Frontal cortex (tissue), 4 donors: ENCODE measurements around the gene TAB3. TPM values are rescaled to one million over a fixed set of nuclear protein-coding genes. Genes with fewer than 3 reads are reported as not detected.
A peak's percentile ranks its signal among the peaks of the same experiment; 100 is the strongest.

Experiments used
- DNase-seq, 2 donors: peaks; one replicate each; pipeline ENCODE4 v3.0.0; 2012; ENCODE audit warnings: low spot score in 2 of 2
- FAIRE-seq: peaks from 2 replicates; lab custom pipeline; 2012; peaks lifted over from hg19 to GRCh38; lab: Jason Lieb, UNC
- total RNA-seq: library from RNA; depleted of rRNA; stranded (reverse); fragments of >200 nt; gene quantifications from one replicate; pipeline ENCODE4 v1.2.3, GENCODE V29; 2014
- donor health status: control.
- donor health status: control.
- donor health status: control.

The TAB3 gene, protein sequence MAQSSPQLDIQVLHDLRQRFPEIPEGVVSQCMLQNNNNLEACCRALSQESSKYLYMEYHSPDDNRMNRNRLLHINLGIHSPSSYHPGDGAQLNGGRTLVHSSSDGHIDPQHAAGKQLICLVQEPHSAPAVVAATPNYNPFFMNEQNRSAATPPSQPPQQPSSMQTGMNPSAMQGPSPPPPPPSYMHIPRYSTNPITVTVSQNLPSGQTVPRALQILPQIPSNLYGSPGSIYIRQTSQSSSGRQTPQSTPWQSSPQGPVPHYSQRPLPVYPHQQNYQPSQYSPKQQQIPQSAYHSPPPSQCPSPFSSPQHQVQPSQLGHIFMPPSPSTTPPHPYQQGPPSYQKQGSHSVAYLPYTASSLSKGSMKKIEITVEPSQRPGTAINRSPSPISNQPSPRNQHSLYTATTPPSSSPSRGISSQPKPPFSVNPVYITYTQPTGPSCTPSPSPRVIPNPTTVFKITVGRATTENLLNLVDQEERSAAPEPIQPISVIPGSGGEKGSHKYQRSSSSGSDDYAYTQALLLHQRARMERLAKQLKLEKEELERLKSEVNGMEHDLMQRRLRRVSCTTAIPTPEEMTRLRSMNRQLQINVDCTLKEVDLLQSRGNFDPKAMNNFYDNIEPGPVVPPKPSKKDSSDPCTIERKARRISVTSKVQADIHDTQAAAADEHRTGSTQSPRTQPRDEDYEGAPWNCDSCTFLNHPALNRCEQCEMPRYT
- total RNA-seq: 17.1 TPM

DNA sequence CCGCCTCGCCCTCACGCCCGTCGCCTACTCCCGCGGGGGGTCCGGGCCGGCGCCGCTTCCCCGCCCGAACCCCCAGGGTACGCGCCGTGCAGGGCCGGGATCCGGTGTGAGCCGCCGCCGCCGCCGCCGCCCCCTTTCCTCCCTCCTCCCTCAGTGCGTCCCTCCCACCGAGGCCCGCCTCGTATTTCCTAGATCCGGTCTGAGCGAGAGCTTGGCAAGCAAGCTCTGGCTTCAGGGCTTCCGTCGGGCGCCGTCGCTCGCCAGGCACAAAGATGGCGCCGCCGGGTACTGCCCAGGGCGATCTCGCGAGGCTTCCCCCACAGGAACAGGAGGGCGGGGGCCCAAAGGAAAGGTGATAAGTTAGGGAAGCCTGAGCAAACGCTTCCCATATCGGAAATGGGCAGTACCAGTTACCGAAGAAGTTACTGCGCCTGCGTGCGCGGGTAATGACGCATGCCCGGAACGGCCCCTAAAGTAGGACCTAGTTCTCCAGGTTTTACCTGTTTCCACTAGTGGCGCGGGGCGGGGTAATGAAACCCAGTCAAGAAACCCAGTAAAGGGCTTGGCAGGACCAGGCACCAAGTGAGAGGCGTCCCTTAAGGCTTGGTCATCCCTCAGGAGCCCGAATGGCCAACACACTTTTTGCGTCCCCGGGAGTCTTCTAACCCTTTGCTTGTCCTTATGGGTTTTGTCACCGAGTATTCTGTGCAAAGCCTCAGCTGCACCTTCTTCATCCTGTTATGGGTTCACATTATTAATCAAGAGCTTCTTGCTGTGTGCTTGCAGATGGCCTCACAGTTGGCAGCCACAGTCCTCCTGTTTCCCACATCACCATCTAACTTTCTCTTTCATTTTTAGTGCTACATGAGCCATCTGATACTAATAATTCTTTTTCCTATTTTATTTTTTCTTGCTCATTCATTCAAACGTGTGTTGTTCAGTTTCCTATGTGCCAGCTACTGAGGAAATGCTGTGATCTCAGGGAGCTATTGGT, at the start of gene TAB3:
Gene TAB3 (minus strand): TSS at position 108 of the 994 bp plus-strand sequence. CDS start 29,666 bp downstream, outside the sequence.
- DNase-seq (peak; percentile 82), FAIRE-seq (no peak)

DNA sequence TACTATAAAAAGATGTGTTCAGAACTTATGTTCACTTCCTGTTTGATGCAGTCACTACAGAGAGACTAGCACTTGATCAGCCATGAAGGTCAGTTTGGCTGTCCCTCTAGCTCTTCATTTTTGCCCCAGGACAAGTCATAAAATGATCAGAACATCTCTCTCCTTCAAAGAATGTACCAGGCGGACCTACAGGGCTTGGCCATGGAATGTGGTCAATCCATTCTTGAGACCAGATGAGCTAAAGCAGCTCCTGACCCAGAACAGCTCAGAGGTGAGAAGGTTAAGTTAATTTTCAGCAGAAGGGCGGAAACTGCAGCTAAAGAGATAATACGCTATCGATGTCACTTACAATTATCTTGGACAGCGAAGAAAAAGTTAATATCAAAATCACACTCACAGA, 49.2 kb upstream of the TAB3 start:
- no peak for FAIRE-seq

DNA sequence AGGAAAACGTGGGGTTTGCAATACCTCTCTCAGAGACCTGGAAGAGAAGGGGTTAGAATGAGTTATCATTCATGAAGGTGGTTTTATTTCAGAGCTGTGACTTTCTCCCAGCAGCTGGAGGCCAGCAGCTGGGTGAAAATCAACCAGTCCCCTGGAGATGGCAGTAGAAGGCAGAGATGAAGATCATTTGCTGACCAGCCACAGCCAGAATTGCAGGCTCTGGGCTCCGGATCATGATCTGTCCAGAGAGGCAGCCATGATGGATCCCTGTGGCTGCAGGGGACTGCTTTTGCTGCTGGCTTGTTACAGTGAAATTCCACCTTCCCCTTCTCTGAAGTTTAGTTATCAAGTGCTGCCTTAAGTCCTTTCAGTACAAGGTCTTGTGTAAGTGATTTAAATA, 46.9 kb upstream of the TAB3 start:
- DNase-seq (no peak), FAIRE-seq (no peak)

More for the DNA sequence above, 49.2 kb upstream of the TAB3 start:
- no peak for DNase-seq

DNA sequence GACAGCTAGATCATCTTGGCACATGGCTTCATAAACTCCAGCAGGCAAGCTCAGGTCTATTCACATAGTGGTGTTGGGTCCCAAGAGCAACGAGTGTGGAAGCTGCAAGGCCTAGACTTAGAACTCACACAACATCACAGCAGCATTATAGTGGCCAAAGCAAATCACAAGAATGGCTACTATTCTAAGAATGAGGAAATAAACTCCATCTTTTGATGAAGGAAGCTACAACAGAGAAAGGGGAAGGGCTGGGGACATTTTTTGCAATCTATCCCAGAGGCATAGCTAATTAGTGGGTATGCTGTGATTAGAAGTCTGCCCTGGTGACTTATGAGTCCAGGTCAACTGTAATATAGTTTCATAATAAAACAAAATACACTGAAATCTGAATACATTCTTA, 42.9 kb upstream of the TAB3 start:
- no peak for DNase-seq
- FAIRE-seq: no peak

DNA sequence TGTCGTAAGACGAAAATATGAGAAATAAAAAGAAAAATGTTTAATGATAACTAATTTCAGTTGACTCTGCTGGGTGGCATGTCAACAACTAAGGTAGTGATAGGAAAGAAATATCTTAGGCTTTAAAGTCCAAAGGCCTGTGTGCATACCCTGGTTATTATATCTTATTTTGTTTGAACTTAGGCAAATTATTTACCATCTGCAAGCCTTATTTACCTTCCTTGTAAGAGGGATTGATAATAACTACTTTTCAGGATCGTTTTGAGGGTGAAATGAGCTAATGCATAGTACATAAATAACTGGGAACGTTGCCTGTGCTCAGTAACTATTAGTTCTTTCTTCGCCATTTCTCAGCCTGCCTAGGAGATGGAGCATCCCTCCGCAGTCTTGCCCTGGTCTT, 41.6 kb upstream of the TAB3 start:
- FAIRE-seq (no peak), DNase-seq (no peak)

DNA sequence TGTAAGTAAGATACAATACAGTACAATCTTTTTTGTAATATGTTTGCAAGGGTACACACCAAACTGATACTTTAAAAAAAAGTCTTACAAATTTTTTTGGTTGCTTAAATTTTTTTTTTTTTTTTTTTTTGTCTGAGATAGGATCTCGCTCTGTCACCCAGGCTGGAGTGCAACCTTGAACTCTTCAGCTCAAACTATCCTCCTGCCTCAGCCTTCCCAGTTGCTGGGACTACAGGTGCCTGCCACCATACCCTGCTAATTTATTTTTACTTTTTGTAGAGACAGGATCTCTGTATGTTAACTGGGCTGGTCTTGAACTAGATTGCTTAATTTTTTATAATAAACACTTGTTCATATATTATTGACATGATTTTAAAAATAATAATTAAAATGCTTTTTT, 41.1 kb upstream of the TAB3 start:
- FAIRE-seq (no peak), DNase-seq (no peak)

DNA sequence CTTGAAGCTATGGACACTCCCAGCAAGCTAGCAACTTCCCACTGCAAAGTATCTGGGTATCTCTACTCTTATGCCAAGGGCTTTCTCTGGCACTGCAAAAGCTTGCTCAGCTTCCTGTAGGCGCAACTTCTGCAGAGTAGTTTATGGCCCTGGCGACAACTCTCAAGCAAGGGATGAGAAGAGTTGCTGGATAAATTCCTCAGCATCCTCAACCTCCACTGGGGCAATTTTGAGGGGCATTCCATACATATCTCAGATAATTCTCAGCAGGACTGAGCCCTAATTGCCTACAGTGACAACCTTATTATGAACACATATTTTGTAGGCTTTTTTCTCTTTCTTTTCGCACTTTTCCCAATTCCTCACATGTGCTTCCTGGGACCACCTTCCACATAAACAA, 31.2 kb upstream of the TAB3 start:
- DNase-seq (no peak), FAIRE-seq (no peak)

DNA sequence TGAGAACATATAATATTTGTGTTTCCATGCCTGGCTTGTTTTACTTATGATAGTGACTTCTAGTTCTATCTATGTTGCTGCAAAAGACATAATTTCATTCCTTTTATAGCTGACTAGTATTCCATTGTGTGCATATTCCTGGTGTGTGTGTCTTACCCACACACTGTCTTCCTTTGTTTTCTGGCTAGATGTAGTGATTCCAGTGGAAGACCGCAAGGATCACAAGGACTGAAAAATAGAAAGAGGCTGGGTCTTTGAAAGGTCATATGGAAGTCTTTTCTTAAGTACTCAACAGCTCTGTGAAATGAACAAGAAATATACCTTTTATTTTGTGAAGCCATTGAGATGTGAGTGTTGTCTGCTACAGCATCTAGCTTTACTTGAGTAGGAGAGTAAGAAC, 29.4 kb upstream of the TAB3 start:
- DNase-seq: no peak
- no peak for FAIRE-seq

DNA sequence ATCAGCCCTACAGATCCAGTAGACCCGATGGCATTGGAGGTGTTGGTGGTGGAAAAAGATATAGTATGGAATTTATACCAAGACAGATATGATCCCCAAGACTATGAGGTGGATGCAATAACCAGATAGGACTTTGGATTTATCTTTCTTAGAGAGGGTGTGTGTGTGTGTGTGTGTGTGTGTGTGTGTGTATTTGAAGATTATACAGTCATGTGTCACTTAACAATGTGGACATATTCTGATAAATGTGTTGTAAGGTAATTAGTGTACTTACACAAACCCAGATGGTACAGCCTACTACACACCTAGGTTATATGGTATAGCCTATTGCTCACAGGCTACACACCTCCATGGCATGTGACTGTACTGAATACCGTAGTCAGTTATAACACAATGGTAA, 24.4 kb upstream of the TAB3 start:
- FAIRE-seq (no peak), DNase-seq (no peak)

DNA sequence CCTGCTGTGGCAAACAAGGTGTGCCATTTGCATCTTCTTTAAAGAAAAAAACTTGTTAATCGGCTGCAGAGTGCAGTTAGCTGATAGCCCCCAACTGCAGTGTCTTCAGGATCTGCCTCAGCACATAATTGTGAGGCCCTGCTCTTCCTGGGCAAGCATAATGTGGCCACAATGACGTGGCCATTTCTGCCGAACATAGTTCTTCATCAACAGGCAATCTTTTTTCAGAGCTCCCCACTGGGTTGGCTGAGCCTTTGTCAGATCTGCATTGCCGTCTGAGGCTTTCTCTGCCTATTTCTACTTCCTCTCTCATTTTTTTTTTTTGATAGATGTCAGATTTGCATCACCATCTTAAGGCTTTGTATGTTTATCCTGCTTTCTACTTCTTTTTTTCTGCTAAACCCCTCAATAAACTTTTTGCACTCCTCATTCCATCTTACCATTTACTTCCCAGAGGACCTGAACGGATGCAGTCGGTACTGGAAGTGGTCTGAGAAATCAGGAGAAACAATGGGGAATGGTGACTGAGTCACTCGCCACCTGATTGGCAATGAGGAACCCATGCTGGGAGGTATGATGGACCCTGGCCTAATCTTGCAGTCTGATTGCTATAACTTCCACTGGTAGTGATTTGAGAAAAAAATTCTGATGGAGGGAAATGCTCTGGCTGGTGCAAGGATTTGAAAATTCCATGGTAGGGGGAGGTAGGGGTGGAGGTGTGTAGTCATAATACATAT, 21.2 kb upstream of the TAB3 start:
- FAIRE-seq (no peak), DNase-seq (no peak)

DNA sequence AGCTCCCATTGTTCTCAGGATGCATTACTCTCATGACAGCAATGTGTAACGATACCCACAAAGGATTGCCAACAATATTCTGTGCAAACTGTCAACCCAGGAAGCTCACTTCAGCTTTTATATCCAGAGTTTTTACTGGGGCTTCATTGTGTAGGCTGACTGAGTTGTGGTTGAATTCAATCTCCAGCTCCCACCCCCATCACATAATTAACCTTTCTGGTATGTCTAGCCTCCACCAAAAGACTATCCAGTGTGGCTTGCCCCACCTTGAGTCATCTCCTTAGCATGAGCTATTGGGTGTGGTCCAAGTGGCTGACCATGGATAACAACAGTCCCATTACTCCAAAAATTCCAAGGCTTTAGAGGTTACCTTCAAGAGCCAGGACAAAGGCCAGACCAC, 17.7 kb upstream of the TAB3 start:
- FAIRE-seq (no peak), DNase-seq (no peak)

DNA sequence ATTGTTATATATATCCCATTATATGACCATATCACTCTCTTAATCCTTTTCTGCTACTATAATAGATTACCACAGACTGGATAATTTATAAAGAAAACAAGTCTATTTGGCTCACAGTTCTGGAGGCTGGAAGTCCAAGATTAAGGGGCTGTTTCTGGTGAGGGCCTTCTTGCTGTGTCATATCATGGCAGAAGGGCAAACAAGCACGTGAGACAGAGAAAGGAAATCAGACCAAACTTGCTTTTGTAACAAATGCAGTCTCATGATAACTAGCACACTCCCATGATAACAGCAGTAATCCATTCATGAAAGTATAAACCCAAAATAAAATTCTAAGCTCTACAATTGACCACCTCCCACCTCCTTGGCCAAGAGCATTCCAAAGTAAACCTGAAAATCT, 16.3 kb upstream of the TAB3 start:
- no peak for DNase-seq
- FAIRE-seq: no peak

DNA sequence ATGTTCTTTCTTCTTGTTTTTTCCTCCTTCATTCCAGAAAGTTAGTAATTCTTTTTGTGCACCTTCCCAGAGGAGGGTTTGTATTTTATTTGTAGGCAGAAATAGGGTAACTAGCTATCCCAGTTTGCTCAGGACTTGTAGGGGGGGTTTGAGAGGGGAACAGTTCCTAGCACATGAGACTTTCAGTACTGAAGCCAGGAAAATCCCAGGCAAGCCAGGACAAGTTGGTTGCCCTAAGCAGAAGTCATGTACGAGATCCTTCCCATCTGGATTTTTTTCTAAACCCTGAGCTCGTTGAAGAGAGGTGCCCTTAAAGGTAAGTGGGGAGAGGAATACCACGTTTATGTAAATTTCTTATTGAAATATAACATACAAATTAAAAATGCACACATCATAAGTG, 15.6 kb upstream of the TAB3 start:
- DNase-seq: no peak
- FAIRE-seq: no peak

DNA sequence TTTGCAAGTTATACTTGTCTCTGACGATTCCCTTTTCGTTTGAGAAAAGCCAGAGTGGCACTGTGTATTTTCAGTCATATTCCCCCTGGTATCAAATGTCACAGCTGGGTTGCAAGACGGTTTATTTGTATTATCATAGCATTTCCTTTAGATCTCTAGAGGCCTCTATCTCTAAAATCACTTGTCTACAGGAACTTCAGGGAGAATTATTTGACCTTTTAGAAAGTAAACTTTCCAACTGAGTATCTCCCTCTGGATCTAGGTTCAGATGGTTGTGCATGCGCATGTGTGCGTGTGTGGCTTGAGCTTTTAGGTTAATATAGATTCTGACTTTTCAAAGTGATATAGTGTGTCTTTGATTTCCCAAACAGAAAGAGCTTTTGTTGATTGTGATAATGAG, 15.1 kb upstream of the TAB3 start:
- no peak for FAIRE-seq

DNA sequence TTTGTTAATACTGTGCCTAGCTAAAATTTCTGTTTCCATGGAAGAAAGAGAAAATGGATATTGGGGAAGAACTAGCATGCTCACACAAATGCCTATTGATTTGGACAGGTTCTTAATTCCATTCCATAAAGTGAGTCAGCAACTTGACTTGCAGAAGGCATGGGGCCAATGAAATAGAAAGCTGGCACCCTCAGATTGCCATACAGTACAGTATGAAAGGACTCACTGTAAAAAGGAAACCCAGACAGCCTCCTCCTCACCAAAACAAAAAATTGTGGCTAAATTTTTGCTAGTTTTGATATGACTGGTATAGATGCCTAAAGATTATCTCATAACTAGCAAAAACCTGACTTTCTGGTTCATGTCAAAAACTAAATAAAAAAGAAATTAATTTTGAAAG, 11.2 kb upstream of the TAB3 start:
- DNase-seq (no peak), FAIRE-seq (no peak)

More for the DNA sequence above, 15.1 kb upstream of the TAB3 start:
- DNase-seq: no peak

DNA sequence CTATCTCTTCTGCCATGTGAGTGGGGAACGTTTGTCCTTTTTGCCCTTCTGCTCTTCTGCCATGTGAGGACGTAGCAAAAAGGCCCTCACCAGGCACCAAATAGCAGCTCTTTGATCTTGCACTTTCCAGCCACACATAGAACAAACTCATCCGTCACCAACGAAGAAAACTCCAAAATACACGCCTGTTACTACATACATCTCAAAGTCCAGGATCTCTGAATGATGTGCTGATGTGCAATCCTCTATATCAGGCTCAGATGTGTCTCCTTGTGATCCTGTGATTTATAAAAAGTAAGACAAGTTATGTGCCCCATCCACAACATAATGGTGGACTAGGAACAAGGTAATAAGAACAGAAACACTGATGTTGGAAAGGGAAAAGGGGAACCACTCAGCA, 9.8 kb upstream of the TAB3 start:
- FAIRE-seq (no peak), DNase-seq (no peak)

DNA sequence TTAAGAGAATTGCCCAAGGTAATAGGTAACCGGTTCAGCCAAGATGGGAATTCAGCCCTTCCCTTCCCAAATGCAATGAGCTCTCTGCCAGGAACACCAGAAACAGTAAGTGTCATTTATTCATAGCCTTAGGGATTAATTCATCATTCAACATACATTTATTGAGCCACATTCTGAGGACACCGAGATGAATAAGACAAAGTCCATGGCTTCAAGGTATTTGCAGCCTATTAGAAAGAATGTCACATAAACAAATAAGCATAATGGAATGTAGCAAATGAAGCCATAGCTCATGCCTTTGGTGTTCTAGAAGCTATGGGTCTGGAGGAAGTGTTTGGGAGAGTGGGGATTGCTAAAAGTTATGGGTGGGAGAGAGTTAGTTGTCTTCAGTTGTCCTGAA, 6.3 kb upstream of the TAB3 start:
- no peak for DNase-seq
- FAIRE-seq: no peak

DNA sequence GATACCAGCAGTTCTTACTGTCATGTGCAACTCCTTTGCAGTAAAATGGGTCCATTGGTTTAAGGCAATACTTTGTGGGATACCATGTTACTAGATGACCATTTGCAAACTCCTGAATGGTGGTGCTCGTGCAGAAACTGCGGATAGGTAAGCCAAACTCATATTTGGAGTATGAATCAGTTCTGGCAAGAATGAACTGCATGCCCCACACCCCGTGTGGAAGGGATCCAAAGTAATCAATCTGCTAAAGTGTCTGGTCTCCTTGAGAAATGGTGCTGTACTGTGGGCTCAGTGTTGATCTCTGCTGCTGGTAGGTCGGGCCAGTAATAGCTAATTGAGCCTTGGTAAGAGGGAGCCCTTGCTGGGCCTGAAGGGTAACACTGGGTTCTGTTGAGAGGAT, 4.2 kb upstream of the TAB3 start:
- FAIRE-seq: no peak
- DNase-seq: no peak

DNA sequence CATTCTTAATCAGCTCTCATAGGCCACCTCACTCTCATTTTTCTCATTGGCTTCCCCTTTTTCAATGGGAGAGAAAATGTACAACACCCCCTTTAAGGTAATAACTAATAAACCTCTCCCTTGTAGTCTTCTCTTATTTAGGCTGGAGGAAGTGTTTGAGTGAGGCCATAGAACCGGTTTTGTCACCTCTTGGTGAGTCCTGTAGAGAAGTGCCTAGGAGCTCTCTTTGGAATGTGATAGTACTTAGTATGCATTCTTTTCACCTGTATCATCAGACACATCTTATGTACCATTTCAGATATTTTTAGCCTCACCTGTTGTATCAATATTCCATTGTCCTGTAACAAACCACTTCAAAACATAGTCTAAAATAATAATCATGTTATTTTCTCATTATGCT, 3.5 kb upstream of the TAB3 start:
- DNase-seq (no peak), FAIRE-seq (no peak)
